GM12878 (cell line): Measurements from ENCODE around the gene CBX7. TPM values are rescaled to one million over a fixed set of nuclear protein-coding genes. Genes with fewer than 3 reads are reported as not detected.

Source experiments
- CHD4 ChIP-seq: fragments of 200-600 bp; sonication (generic); IDR thresholded peaks from 2 replicates; pipeline ENCODE4 v1.6.1; 2016; ENCODE audit warnings: mild to moderate bottlenecking
- SIN3A ChIP-seq: IDR thresholded peaks from 2 replicates; pipeline ENCODE4 v1.6.1; 2012; ENCODE audit warnings: low read depth, low read length, improper control_type of control experiment
- polyA plus RNA-seq, 11 experiments: library from polyadenylated mRNA; depleted of rRNA in 4 of 11; unstranded in 6 of 11; stranded (reverse) in 5 of 11; fragments of >200 nt; fragmentation: Nextera tagmentation in 4 of 11; fragmentation: Illumina TruSeq in 1 of 11; extraction: Ambion mirVana in 4 of 11; extraction: Trizol in 1 of 11; gene quantifications; 1 replicate in 1 of 11; 2 replicates in 10 of 11; pipeline versions ENCODE4 v1.2.1 to v1.2.3, GENCODE V29; 2011 to 2016; ENCODE audit warnings: inconsistent platforms in 2 of 11, missing spikeins in 2 of 11, low read depth in 1 of 11
- total RNA-seq, 4 experiments: library from RNA; depleted of rRNA in 3 of 4; stranded (reverse); fragments of >200 nt in 3 of 4; fragmentation: Illumina TruSeq in 1 of 4; extraction: Trizol in 1 of 4; gene quantifications; 2 replicates each; pipeline versions ENCODE4 v1.2.1 to v1.2.3, GENCODE V29; 2013 to 2021
- TF ChIP-seq, protein P1 (sequence below): fragments of 450-650 bp; formaldehyde crosslinking; IDR thresholded peaks from 2 replicates; pipeline ENCODE4 v1.4.0; 2022; ENCODE audit warnings: mild to moderate bottlenecking, moderate library complexity
- TF ChIP-seq, protein P2 (sequence below), 3 experiments: IDR thresholded peaks in 2 of 3; conservative IDR thresholded peaks in 1 of 3; 2 replicates each; pipeline ENCODE4 v1.5.1; 2011; ENCODE audit warnings: low read depth in 3 of 3, low read length in 3 of 3, mild to moderate bottlenecking in 3 of 3, control low read depth in 2 of 3, moderate library complexity in 2 of 3, inconsistent platforms in 1 of 3, mixed read lengths in 1 of 3; ENCODE audit not compliant: control insufficient read depth in 2 of 3, insufficient read depth in 1 of 3; ENCODE audit errors: extremely low read depth in 1 of 3

Gene CBX7
- total and polyA plus RNA-seq, 10 of the 15 experiments (the other 5 are each of a cell fraction or from before 2014, with no cell fraction given), result 0.18 to 17.2 (median 5.6) TPM

DNA sequence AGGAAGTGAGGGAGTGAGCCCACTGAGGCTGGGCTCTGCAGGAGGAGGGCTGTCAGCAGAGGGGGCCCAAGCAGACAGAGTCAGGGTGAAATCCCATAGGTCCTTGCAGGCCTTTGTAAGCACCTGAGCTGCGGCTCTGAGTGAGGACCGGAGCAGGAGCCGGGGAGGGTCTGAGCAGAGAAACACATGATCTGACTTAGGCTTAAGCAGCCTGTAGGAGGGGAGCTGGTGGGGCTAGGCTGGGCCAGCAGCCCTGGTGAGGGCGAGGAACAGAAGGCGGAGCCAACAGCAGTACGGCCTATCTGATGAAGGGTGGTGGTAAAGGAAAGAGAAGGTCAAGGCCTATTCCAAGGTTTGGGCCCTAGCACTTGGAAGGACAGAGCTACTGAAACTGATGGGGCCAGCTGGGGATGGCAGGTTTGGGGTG lies 26.9 kb upstream of the CBX7 start (continued):
- TF ChIP-seq, protein P1, sequence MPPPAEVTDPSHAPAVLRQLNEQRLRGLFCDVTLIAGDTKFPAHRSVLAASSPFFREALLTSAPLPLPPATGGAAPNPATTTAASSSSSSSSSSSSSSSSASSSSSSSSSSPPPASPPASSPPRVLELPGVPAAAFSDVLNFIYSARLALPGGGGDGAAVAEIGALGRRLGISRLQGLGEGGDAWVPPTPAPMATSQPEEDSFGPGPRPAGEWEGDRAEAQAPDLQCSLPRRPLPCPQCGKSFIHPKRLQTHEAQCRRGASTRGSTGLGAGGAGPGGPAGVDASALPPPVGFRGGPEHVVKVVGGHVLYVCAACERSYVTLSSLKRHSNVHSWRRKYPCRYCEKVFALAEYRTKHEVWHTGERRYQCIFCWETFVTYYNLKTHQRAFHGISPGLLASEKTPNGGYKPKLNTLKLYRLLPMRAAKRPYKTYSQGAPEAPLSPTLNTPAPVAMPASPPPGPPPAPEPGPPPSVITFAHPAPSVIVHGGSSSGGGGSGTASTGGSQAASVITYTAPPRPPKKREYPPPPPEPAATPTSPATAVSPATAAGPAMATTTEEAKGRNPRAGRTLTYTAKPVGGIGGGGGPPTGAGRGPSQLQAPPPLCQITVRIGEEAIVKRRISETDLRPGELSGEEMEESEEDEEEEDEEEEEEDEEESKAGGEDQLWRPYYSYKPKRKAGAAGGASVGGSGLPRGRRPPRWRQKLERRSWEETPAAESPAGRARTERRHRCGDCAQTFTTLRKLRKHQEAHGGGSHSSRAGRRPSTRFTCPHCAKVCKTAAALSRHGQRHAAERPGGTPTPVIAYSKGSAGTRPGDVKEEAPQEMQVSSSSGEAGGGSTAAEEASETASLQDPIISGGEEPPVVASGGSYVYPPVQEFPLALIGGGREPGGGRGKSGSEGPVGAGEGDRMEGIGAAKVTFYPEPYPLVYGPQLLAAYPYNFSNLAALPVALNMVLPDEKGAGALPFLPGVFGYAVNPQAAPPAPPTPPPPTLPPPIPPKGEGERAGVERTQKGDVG (CRISPR knock-in tag), result no peak
- TF ChIP-seq SIN3A (no peak), CHD4 (no peak)
- TF ChIP-seq, protein P2, sequence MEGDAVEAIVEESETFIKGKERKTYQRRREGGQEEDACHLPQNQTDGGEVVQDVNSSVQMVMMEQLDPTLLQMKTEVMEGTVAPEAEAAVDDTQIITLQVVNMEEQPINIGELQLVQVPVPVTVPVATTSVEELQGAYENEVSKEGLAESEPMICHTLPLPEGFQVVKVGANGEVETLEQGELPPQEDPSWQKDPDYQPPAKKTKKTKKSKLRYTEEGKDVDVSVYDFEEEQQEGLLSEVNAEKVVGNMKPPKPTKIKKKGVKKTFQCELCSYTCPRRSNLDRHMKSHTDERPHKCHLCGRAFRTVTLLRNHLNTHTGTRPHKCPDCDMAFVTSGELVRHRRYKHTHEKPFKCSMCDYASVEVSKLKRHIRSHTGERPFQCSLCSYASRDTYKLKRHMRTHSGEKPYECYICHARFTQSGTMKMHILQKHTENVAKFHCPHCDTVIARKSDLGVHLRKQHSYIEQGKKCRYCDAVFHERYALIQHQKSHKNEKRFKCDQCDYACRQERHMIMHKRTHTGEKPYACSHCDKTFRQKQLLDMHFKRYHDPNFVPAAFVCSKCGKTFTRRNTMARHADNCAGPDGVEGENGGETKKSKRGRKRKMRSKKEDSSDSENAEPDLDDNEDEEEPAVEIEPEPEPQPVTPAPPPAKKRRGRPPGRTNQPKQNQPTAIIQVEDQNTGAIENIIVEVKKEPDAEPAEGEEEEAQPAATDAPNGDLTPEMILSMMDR (IDR thresholded peaks at IDR 0.05 in 2 of 3, conservative IDR thresholded peaks at IDR 0.05 in 1 of 3; ENCODE audit: control insufficient read depth in 2 of 3, extremely low read depth in 1 of 3, insufficient read depth in 1 of 3, low read depth in 3 of 3, low read length in 3 of 3), result no peak
